PC-9 (cell line): Measurements from ENCODE around the gene RBL2.

ENCODE experiments used
- EZH2 ChIP-seq: fragments of 200-600 bp; sonication (generic); IDR thresholded peaks from 2 replicates; pipeline ENCODE4 v1.8.0; 2017; ENCODE audit warnings: antibody characterized with exemption, low read depth
- TF ChIP-seq, protein P1 (sequence below): fragments of 200-600 bp; sonication (generic); conservative IDR thresholded peaks from 2 replicates; pipeline ENCODE4 v1.6.1; 2017; ENCODE audit warnings: mixed run types, antibody characterized with exemption, mild to moderate bottlenecking, moderate library complexity

- TF ChIP-seq, protein P1, sequence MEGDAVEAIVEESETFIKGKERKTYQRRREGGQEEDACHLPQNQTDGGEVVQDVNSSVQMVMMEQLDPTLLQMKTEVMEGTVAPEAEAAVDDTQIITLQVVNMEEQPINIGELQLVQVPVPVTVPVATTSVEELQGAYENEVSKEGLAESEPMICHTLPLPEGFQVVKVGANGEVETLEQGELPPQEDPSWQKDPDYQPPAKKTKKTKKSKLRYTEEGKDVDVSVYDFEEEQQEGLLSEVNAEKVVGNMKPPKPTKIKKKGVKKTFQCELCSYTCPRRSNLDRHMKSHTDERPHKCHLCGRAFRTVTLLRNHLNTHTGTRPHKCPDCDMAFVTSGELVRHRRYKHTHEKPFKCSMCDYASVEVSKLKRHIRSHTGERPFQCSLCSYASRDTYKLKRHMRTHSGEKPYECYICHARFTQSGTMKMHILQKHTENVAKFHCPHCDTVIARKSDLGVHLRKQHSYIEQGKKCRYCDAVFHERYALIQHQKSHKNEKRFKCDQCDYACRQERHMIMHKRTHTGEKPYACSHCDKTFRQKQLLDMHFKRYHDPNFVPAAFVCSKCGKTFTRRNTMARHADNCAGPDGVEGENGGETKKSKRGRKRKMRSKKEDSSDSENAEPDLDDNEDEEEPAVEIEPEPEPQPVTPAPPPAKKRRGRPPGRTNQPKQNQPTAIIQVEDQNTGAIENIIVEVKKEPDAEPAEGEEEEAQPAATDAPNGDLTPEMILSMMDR: no peak
- no peak for TF ChIP-seq EZH2
These were observed 22.4 kb downstream of the RBL2 start for GRCh38 chr16:53456625-53457024.
